Right hindlimb (tissue), 1 donor: ENCODE data around the gene TPSAB1.

Experiments used
- DNase-seq: peaks from one replicate; pipeline ENCODE4 v3.0.0-alpha.2; 2018

The TPSAB1 gene

GRCh38 chr16:1271724-1272413 lies 31.4 kb downstream of the TPSAB1 start:
- DNase-seq: peak; percentile 53

DNA sequence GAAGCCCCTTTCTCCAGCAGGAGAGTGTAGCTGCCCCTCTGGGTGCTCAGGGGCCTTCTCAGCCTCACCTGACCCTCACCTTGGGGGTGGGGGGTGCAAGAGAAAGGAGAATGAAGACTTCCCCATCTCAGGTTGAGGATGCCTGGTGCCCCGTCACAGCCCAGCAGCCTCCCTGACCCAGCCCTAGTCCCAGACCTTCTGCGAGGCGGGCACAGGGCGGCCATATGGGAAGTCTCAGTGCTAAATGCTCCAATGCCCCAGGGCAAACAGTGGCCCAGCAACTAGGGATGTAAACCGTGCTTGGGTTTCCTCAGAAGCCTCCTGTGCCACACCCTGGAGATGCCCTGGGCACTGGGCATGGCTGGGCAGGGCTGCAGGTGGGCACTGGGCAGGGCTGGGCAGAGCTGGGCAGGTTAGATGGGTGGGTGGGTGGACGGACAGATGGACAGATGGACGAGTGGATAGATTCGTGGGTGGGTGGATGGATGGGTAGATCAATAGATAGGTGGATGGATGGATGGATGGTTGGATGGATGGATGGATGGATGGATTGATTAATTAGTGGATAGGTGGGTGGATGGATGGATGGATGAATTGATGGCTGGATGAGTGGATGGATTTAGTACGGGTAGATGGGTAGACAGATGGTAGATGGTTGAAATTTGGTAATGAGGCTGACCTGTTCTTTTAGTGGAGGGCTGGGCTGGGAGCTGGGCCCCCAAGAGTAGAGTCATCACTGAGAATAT lies 32.1 kb downstream of the TPSAB1 start:
- no peak for DNase-seq

GRCh38 chr16:1273816-1274215 lies 33.3 kb downstream of the TPSAB1 start:
- DNase-seq: no peak

DNA sequence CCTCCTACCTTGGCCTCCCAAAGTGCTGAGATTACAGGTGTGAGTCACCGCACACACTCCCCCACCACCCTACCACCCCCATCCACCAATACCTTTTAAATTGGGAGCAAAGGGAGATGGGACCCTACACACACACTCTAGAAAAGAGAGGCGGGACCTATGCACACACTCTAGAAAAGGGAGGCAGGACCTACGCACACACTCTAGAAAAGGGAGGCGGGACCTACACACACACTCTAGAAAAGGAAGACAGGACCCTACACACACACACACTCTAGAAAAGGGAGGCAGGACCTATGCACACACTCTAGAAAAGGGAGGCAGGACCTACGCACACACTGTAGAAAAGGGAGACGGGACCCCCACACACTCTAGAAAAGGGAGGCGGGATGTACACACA lies 34.3 kb downstream of the TPSAB1 start:
- no peak for DNase-seq

GRCh38 chr16:1275791-1276579 lies 35.5 kb downstream of the TPSAB1 start:
- DNase-seq: no peak

GRCh38 chr16:1276580-1276878 lies 36.0 kb downstream of the TPSAB1 start:
- no peak for DNase-seq

DNA sequence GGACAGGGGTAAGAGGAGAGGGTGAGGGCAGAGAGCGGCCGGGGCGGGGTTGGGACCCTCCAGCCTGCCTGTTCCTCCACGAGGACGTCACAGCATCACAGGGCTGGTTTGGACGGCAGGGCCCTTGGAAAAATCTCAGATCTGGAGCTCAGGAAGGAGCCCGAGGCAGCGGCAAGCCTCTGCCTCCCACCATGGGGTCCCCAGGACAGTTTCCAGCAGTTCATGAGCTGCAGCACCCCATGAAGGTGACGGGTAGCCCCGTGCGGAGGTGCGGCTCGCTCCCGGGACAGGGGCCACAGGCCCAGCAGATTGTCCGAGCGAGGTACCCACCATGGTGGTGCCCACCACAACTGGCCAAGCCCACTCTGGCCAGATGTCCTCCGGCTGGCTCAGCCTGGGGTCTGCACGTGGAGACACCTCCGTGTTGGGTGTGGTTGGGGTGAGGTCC lies 36.7 kb downstream of the TPSAB1 start:
- DNase-seq: no peak

- DNase-seq: no peak
Measured at GRCh38 chr16:1277617-1278282, 37.2 kb downstream of the TPSAB1 start.

DNA sequence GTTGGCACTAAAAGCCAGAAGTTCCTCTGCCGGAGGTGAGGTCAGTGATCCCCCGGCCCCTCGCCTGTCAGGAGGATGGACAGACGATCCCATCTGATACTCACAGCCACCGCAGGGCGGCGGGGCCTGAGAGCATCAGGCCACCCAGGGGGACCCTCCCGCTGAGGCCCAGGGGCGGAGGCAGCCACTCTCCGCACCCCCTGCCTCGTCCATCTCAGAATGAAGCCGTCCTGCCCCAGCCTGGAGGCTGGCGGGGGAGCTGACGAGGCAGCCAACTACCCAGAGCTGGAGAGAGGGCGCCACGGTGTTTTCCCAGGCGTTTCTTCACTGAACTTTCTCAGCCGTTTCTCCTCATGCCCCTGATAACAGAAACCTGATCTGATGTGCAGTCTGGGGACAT lies 38.0 kb downstream of the TPSAB1 start:
- no peak for DNase-seq

DNA sequence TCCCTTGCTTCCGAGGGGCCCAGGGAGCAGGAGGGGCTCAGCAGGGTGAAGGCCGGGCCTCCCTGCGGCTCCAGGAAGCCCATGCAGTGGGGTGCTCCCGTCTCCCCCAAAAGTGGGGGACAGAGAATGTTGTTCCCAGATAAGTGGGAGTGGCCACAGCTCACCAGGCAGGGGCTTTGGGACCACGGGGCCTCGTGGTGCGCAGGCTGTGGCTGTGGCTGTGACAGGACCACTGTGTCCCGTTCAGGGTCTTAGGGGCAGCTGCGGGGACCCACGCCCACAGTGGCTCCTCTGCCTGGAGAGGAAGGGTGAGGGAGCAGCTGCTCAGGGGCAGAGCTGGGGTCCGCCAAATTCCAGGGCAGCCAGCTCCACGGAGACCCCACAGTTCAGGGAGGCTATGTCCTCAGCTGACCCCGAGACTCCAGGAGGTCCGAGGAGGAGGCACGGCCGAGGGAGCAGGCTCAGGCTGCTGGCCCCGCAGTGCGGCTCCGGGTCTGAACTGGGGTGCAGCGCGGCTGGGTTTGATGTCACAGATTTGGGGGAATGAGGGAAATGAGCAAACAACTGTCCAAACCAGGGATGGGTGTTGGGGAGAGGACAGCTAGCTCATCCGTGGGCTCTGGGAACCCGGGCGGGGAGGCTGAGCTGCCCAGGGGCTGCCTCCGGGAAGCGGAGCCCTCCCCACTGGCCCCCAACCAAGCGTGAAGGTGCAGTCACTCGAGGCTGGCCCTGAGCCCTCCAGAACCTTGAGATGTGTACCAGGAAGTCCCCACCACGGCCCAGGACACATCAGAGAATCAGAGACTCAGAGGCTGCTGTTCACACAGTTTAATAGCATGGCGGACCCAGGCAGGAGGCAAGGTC lies 38.8 kb downstream of the TPSAB1 start:
- DNase-seq: no peak

- no peak for DNase-seq
Measured at GRCh38 chr16:1279945-1280589, 39.6 kb downstream of the TPSAB1 start.

GRCh38 chr16:1280783-1281182 lies 40.3 kb downstream of the TPSAB1 start:
- DNase-seq: no peak

- no peak for DNase-seq
Measured at GRCh38 chr16:1281517-1281916, 41.0 kb downstream of the TPSAB1 start.

GRCh38 chr16:1282324-1282973 lies 41.9 kb downstream of the TPSAB1 start:
- DNase-seq: no peak

- DNase-seq: no peak
Measured at GRCh38 chr16:1283296-1283695, 42.8 kb downstream of the TPSAB1 start.

DNA sequence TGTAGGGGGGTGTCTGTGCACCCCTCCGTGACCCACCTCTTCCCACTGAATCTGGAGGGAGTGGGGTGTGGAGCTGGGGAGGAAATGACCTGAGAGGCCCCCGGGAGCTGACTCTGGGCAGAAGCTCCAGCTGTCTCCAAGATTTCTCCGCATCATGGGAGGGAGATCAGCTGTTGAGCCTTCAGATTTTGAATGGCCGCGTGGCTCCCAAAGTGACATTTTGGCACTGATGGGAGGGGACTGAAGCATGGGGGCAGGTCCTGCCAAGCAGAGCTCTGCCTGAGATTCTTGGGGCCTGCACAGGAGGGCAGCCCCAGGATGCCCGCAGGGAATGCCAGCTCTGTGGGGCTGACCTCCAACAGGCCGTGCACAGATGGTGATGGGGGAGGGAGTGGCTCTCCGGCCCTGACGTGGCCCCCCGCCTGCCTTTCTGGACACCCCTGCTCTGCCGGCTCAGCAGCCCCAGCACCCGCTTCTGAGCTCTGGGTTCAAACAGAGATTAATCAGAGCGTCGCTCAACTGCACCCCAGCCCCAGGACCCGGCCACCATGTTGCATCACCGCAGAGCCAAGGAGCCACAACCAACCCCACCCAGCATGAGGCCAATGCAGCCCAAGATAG lies 43.6 kb downstream of the TPSAB1 start:
- DNase-seq: no peak

DNA sequence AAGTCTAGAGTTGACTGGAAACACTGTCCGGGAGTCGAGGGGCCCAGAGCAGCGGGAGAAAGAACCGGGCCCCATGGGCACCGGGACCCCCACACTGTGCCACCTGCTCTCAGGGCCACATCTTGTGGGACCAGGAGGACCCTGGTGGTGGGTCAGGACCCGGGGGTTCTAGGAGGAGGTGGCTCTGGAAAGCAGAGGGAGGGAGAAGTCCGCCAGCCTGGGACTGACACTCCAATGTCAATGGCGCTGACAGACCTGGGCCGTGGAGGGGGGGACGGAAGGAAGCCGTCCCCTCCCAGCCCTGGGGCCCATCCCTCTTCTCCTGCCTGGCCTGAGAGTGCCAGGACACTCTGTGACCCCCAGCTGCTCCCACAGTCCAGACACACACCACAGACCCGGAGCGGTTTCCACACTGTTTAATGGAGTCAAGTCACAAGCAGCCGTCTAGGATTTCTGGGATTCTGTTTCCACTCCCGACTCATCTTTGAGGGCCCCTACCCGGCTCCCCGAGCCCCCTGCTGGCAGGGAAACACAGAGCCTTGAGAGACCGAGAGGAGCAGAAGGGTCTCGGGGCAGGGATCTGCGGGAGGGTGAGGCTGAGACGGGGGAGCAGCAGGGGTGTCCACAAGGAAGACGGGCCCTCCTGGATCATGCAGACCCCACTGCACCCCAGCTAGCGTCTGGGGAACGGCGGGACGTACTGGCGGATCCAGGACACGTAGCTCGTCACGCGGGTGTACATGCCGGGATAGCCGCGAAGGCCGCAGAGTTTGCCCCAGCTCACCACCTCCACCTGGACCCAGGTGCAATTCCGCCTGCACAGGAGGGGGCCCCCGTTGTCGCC lies 45.4 kb downstream of the TPSAB1 start:
- no peak for DNase-seq

DNA sequence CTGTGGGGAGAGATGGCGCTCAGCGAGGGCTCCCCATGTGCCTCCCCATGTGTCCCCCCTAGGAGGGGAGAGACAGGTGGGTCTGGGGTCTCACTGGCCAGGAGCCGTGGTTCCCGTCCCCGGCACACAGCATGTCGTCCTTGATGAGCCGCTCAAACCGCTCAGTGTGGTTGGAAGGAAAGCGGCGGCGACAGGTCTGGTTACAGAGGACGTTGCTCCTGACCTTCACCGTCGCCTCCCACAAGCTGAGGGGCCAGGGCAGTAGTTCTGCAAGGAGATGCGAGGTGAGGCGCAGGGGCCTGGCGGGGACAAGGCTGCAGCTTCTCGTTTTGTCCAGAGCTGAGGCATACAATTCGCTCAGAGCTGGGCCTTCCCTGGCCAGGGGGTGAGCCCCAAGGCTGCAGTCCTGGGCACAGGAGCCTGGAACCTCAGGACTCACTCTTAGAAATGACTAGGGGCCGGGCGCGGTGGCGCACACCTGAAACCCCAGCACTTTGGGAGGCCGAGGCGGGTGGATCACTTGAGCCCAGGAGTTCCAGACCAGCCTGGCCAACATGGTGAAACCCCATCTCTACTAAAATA lies 46.1 kb downstream of the TPSAB1 start:
- DNase-seq: no peak

DNA sequence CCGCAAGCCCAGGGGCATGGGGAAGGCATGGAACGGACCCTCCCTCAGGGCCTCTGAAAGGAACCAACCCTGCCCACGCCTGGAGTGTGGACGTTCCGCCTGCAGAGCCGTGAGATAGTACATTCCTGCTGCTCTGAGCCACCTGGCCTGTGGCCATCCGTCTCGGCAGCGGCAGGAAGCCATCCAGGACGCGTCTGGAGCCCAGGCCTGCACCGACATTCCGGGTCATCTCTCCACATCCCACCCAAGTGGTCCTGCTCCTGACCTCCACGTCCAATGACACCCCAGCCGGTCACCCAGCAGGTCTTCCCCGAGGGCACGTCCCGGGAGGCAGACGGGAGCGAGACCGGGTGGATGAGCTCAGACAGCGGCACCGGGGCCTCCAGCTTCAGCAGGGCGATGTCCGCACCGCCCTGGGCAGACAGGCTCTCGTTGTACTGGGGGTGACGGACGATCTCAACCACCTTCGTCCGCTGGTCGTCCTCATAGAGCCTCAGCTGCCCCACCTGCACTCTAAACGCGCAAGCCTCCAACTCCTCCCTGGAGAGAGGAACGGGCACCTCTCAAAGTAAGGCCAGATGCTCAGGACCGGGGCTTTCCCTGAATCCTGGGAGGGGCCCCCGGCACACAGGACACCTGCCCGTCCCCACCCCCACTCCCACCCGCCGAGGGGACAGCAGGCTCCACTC lies 47.6 kb downstream of the TPSAB1 start:
- no peak for DNase-seq
